HS-5 (cell line): ENCODE measurements around the gene FCN1.

ENCODE experiments used
- DNase-seq: peaks from one replicate; pipeline ENCODE4 v3.0.0-alpha.2; 2012; ENCODE audit warnings: low read depth

Gene FCN1

DNA sequence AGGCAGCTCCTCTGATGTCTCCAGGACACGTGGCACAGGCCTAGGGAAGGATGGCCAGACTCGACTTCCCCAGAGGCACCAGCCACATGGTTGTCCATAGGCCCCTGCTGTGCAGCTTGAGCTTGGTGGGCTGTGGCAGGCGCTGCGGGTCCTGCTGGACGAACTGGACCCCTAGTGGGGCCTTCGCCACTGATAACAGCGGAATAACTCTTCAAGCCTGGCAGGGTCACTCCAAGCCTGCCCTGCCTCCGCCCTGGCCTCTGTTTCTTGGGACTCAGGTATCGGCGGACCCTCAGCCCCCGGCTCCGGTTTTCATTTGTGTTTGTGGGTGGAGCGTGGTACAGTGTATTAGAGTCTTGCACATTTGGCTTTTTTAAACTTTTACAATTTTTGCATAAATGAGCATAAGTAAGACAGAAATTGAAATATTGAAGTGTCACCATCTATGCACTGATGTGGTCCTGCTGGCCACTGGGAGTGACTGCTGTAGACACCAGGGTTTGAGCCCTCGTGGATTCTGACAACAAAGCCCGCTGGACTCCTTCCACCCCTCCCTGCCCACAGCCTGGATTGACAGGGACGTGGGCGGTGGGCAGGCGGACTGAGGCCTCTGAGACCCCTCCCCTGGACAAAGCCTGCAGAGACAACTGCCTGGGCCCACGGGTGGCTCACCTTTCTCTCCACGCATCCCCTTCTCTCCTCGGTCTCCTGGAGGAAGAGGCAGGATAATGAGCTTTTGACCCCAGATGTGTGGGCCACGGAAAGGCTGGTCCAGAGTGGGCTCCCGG, 3.8 kb downstream of the FCN1 start:
- no peak for DNase-seq

- no peak for DNase-seq
Observed at GRCh38 chr9:134913041-134913712, 4.5 kb downstream of the FCN1 start.

DNA sequence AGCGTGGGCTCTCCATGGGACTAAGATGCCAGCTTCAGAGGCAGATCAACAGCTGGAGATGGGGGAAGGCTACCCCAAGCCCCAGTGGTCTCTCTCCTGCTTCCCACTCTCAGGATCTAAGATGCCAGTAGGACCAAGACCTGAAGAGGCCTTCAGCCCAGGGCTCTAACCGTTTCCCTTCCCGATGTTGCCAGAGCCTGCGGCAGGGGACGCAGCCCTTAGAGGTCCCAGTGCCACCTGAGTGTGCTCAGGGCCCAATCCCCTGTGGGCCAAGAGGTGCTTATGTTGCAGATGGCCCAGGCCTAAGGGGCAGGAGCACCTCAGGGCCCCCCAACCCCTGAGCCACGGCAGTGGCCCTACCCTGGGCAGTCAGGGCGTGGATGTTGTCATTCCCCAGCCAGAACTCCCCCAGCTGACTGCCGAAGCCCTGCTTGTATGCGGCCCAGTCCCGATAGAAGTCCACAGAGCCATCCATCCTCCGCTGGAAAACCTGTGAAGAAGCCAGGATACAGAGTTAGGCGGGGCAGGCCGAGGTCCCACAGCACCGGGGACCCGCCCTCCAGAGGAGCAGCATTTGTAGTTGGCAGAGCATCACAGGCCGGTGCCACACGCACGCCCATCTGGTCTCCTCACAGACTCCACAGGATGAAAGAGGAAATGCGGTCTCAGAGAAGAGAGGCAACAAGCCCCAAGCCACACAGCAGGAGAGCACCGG, 5.4 kb downstream of the FCN1 start:
- no peak for DNase-seq

DNA sequence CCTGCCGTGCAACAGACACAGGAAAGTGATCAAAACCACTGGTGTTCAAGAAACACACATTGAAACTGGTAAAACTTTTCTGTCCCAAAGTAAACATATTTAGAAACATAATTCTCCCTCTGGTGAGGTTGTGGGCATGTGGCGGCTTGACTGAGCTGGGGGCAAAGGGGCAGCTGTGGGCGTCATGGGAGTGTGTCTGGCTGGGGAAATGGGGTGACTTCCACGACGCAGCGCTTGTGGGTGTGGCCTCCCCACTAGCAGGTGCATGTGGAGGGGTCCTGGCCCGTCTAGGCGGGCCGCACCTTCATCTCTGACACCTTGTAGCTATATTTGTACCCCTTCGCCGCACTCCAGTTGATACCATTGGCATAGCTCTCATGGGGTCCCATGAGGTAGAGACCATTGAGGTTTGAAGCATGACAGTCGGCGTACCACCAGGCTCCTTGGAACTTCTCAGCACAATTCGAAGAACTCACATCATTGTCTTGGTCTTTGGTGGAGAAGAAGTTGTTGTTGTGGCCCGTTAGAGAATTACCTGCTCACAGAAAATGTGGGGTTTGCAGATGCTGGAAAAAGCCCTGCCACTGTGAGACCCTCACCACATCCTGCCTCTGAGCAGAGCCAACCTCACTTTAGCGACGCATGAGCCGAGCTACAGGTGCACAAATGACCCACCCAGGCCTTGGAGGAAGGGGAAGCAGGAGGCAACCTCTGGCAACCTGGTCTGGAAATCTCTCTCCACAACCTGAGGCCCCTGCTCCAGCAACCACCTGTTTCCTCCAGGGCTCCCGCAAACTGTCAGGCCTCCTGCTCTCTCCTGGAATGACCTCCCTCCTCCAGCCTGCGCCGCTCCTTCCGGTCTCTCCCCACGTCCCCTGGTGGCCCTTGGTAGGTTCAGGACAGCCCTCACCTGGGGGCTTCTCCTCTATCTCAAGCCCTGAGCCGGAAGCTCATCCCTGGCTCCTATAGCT, 7.9 kb downstream of the FCN1 start:
- no peak for DNase-seq

GRCh38 chr9:134908524-134909309, 9.0 kb downstream of the FCN1 start:
- no peak for DNase-seq

DNA sequence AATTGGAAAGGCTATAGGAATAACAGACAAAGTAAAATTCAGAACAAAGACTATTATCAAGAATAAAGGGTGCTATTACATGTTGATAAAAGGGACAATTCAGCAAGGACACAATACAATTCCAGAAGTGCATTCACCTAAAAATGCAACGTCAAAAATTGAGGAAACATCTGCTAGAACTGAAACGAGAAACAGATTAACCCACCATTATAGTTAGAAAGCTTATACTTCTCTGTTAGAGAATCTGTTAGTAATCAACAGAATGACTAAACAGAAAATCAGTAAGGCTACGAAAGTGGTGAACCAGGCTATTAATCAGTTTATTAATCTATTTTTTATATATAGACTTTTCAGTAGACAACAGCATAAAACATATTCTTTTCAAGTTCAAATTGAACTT, 14.8 kb downstream of the FCN1 start:
- DNase-seq: no peak

DNA sequence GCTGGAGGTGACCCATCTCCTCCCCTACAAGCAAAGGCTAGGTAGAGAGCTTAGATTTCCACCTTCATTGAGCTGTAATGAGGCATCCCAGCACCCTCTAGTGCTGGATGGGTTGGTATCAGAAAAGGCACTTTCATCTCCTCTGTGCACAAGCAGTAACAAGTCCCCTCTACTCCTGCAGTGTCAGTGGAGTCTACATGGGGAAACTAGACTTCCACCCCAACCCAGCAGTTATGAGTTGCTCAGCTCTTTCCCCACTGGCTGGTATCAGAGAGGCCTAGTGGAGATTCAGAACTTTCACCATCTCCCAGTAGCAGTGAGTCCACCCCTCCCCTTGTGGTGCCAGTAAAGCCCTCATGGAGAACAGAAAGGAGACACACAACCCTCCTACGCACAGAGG, 17.9 kb downstream of the FCN1 start:
- DNase-seq: no peak

GRCh38 chr9:134899168-134899567, 18.5 kb downstream of the FCN1 start:
- DNase-seq: no peak

- no peak for DNase-seq
Observed at GRCh38 chr9:134898319-134898718, 19.4 kb downstream of the FCN1 start.

- no peak for DNase-seq
Observed at GRCh38 chr9:134897584-134898170, 20.0 kb downstream of the FCN1 start.

DNA sequence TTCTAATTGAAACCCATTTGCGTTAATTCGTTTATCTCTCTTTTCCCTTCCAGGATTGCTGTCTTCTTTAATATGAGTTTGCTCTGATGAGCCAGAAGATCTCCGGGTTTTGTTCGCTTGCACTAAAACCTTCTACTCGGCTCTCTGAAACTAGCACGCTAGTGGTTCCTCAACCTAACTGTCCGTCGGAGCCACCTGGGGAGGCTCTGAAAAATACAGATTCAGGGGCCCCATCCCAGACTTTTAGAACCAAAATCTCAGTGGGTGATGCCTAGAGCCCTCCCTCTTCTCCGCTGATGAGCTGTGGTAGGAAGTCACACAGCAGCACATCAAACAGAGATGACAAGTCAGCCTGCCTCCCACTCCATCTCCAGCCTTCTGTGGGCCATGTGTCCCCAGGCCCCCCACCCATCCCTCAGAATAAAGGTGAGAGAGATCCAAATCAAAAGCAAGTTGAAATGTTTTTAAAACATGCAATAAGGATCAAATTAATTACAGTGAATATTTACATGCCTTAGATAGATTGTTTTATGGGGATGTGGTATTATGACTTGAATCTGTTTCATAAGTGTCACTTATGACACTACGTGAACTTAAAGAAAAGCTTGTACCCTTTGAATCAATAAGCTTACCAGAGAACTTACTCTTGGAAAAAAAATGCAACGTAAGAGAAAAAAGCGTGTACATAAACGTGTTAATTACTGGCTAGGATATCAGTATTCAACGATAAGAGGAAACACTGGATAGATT, 20.7 kb downstream of the FCN1 start:
- no peak for DNase-seq

- no peak for DNase-seq
Observed at GRCh38 chr9:134895908-134896833, 21.5 kb downstream of the FCN1 start.

- DNase-seq: no peak
Observed at GRCh38 chr9:134895567-134895907, 22.2 kb downstream of the FCN1 start.

DNA sequence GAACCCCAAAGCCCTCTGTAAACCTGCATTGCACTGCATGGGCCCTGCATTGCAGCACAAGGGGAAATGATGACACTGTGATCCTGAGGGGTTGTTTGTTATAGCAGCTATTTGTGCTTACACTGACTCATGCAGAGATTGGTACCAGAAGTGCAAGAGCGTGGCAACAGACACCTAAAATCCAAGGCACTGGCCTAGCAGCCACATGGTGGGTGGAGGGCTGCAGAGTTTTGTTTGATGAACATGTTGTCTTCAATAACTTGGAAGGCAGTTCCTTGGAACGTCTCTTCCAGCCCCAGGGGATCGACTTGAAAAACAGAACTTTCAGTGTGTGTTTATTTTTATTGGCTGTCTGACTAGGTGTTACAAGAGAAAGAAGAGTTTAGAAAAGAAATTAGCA, 22.6 kb downstream of the FCN1 start:
- DNase-seq: no peak

- no peak for DNase-seq
Observed at GRCh38 chr9:134894136-134894860, 23.4 kb downstream of the FCN1 start.

DNA sequence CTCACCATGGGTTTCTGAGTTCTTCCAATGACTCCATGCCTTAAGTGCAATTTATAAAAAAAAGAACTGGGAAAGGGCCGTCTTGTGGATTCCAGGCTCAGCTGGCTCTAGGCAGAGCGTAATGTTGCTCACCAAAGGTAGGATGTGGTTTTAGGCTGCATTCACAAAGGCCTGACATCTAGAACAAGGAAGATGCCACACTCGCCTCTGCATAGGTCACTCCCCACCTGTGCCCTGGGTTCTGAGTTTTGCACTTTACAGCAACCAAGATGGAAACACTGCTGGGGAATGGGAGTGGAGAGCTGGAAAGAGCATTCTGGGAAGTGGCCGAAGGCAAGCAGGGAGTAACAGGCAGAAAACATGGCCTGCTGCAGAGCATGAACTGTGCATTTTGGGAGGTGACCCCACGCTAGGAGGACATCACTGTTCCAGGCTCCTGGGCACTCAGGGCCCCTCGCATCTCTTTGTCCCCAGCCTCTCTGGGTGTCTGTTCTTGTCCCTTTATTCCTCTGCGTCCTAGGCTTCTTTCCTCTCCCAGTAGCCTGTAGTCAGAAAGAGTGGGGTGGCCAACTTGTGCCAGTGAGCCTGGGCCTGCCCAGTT, 24.8 kb downstream of the FCN1 start:
- no peak for DNase-seq

DNA sequence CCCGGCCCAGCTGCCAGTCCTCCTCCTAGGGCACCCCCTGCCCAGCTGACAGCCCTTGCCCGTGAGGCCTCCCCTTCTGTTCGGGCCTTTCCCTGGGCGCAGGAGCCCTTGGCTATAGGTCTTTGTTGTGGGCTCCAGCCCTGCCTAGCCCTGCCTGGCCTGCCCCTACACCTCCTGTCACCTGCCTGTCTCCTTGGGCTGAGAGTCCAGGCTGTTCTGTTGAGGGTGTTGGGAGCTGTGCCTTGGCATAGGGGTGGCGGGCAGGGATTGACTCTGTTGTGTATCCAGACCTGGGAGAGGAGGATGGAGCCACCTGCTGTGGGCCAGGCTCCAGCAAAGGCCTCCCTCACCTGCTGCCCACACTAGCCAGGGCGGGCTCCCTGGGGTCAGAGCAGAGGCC, 25.5 kb downstream of the FCN1 start:
- no peak for DNase-seq

DNA sequence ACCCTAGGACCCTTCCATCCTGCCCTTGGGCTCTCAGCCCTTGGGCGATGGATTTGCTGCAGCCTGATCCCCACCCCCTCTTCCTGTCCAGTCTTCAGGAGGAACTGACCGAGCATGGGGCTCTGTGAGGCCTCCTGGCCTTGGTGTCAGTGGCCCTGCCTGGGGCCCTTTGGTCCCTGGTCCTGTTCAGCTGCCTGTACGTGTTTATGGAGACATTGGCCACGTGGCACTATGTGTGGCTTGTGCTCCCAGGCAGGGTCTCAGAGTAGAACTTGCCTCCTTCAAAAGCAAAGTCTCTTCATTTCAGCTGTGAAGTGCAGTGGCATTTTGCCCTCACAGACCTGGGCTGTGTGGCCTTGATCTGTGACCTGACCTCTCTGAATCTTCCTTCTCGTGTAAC, 26.0 kb downstream of the FCN1 start:
- no peak for DNase-seq
